Measurements from ENCODE around the gene CHD2.

The CHD2 gene

GRCh38 chr15:92936693-92937092 is 36.6 kb downstream of the CHD2 start:
- no peak overlapping the region for H3K4me3 ChIP-seq (ENCODE audit: low read depth, low read length)
- no peak for DNase-seq (ENCODE audit: low read depth, low spot score)
- TF ChIP-seq CTCF (IDR thresholded peaks at IDR 0.05; ENCODE audit: low read depth, low read length) = no peak
- in situ Hi-C loops (cut with HindIII; ENCODE audit: low sequenced_read_pairs) = no loop called here

DNA sequence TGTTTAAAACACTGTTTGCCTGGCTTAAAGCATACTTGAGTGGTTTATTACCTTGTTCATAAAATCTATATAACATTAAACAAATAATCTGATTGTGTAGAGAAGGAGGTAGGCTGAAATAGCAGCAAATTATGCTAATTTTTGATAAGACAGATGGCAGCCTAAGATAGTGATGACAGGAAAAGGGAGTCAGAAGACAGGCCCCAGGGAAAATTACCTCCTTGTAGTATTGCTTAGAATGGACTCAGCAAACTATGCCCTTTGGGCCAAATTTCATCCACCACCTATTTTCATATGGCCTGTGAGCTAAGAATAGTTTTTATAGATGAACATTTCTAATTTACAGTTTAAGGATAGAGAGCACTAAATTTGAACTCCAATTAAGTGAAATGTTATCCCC is 37.8 kb downstream of the CHD2 start:
- no peak for DNase-seq (ENCODE audit: low read depth, low spot score)
- in situ Hi-C loops (cut with HindIII; ENCODE audit: low sequenced_read_pairs) = no loop called here
- no peak for TF ChIP-seq CTCF (IDR thresholded peaks at IDR 0.05; ENCODE audit: low read depth, low read length)
- H3K4me3 ChIP-seq (ENCODE audit: low read depth, low read length) = no peak overlapping the region

DNA sequence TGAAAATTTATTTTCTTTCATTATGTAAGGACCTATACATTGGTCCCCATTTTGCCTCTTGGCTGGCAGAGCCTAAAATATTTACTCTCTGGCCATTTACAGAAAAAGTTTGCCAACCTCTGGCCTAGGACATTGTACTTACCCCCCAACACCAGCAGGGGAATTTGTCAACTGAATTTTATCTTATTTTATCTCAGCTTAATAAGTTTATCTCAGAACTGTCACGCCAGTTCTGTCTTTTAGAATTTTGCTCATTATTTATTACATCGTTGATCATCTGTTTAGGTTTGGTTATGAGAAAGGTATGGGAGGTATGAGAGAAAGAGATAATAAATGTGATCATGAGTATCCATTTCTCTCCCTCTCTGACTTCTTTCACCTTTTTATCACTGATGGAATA is 38.3 kb downstream of the CHD2 start:
- in situ Hi-C loops (cut with HindIII; ENCODE audit: low sequenced_read_pairs) = no loop called here
- DNase-seq (ENCODE audit: low read depth, low spot score) = no peak
- H3K4me3 ChIP-seq (ENCODE audit: low read depth, low read length) = no peak overlapping the region
- peak; percentile 27 for TF ChIP-seq CTCF (IDR thresholded peaks at IDR 0.05; ENCODE audit: low read depth, low read length)

DNA sequence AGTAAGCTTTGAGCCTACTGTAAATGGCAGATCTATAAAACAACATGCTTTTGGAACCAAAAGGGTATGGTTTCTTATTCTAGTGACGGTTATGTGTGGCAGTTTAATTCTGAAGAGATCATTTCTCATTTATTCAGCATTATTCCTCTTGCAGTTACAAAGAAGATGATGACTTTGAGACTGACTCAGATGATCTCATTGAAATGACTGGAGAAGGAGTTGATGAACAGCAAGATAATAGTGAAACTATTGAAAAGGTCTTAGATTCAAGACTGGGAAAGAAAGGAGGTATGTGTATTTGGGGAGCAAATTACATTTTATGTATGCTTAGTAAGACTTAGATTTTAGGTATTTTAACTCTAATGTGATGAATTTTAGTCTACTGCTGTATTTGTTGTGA is 41.5 kb downstream of the CHD2 start:
- H3K4me3 ChIP-seq (ENCODE audit: low read depth, low read length) = no peak overlapping the region
- in situ Hi-C loops (cut with HindIII; ENCODE audit: low sequenced_read_pairs) = loop anchor here (10.0 kb wide), 1 partner anchor 63 kb away; no protein-coding TSS in a partner anchor
- DNase-seq (ENCODE audit: low read depth, low spot score) = no peak
- TF ChIP-seq CTCF (IDR thresholded peaks at IDR 0.05; ENCODE audit: low read depth, low read length) = no peak

GRCh38 chr15:92942706-92943105 is 42.6 kb downstream of the CHD2 start:
- no peak for DNase-seq (ENCODE audit: low read depth, low spot score)
- no peak for TF ChIP-seq CTCF (IDR thresholded peaks at IDR 0.05; ENCODE audit: low read depth, low read length)
- H3K4me3 ChIP-seq (ENCODE audit: low read depth, low read length) = no peak overlapping the region
- in situ Hi-C loops (cut with HindIII; ENCODE audit: low sequenced_read_pairs) = loop anchor here (10.0 kb wide), 1 partner anchor 62 kb away; no protein-coding TSS in a partner anchor

- no peak for DNase-seq (ENCODE audit: low read depth, low spot score)
- TF ChIP-seq CTCF (IDR thresholded peaks at IDR 0.05; ENCODE audit: low read depth, low read length) = no peak
- in situ Hi-C loops (cut with HindIII; ENCODE audit: low sequenced_read_pairs) = loop anchor here (10.0 kb wide), 1 partner anchor 61 kb away; no protein-coding TSS in a partner anchor
- H3K4me3 ChIP-seq (ENCODE audit: low read depth, low read length) = no peak overlapping the region
Measured at GRCh38 chr15:92943581-92943980, 43.5 kb downstream of the CHD2 start.
